Activated CD4-positive, alpha-beta T cell treated with anti-CD3 and anti-CD28 coated beads for 1 hour (primary cell): Measurements from ENCODE around the gene PADI1.

Experiments
- DNase-seq: peaks from one replicate; pipeline ENCODE4 v3.0.0-alpha.2; 2020

PADI1 gene, protein sequence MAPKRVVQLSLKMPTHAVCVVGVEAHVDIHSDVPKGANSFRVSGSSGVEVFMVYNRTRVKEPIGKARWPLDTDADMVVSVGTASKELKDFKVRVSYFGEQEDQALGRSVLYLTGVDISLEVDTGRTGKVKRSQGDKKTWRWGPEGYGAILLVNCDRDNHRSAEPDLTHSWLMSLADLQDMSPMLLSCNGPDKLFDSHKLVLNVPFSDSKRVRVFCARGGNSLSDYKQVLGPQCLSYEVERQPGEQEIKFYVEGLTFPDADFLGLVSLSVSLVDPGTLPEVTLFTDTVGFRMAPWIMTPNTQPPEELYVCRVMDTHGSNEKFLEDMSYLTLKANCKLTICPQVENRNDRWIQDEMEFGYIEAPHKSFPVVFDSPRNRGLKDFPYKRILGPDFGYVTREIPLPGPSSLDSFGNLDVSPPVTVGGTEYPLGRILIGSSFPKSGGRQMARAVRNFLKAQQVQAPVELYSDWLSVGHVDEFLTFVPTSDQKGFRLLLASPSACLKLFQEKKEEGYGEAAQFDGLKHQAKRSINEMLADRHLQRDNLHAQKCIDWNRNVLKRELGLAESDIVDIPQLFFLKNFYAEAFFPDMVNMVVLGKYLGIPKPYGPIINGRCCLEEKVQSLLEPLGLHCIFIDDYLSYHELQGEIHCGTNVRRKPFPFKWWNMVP

GRCh38 chr1:17204546-17205440 is at the start of gene PADI1:
TSS of gene PADI1 (plus strand) at chr1:17205128. CDS start at chr1:17205218, 90 bp downstream.
- no peak for DNase-seq

DNA sequence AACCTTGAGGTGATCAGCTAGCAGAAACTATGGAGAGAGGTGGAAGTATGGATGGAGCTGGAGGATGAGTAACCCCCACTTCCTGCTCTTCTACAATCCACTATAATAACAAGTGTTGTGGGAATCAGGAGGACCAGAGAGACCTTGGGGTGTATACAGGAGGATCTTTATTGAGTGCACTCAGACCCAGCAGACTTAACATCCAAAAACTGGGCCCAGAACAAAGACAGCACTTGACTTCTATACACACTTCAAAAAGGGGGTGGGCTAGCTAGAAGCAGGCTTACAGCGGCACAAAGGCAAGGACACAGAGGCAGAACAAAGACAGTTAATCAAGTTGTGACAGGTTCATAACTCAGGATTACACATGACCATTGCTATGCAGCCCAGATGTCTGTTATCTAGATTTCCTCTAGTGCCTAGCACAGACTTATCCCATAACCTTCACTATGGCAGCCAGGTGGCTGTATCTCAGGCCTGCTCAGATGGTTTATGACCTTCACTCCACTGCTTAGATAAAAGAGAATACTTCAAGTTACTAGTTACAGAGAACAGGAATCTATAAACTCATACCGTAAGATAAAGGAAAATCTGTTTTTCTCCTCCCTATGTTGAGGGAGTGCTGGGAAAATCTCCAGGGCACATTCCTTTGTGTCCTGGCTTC is 49.5 kb upstream of the PADI1 start:
- DNase-seq: no peak

- DNase-seq: no peak
Observed at GRCh38 chr1:17156108-17156507, 48.8 kb upstream of the PADI1 start.

DNA sequence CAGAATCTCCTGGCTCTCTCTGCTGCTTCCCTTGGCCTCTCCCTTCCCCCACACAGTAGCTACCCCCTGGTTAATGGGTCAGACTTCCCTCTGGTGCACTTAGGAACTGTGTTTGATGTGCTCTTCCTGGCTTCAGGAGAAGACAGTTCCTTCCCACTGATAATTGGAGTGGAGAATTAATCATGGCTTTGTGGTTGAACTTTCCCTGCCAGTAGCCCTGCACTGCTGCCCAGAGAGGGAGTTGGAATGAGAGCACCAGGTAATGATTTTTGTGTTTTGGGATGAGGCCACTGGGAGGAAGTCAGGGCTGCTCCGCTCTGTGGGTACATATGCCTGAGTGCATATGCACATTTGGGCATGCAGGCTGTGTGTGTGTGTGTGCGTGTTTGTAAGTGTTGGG is 46.0 kb upstream of the PADI1 start:
- DNase-seq: no peak

- no peak for DNase-seq
Observed at GRCh38 chr1:17161137-17161740, 43.7 kb upstream of the PADI1 start.

GRCh38 chr1:17161926-17162800 is 42.8 kb upstream of the PADI1 start:
- no peak for DNase-seq

DNA sequence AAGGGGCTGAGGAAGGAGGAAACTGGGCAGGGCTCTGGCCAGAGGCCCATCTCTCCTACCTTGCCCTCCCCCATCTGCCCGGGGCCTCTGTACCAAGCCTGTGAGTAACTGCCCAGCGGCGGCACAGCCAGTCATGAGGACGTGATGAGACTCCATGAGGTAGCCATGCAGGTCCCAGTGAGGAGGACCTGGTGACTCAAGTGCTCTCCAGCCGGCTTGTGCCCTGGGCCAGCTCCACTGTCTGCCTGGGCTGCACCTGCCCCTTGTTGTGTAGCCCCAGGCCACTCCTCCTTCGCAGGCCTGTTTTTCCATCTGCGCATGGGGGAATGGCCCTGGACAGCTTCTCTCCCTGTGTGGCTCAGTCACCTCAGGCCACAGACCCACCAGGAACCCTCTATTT is 42.0 kb upstream of the PADI1 start:
- DNase-seq: no peak

DNA sequence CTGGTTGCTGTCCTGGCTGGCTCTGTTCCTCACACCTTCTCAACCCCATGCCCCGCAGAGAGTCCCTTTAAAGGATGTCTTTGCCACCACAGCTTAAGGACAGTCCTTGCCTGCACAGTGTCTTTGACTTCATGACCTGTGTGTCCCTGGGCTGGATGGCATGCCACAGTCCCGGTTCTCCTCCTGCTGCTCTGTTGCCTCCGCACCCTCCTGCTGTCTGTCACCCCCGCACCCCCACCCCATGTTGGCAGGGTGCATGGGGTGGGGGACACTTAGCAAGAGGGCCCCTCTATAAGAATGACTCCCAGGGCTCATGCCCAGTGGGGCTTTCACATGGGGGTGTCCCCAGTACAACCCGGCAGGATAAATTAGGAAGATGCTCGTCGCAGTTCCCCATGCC is 41.6 kb upstream of the PADI1 start:
- DNase-seq: no peak

DNA sequence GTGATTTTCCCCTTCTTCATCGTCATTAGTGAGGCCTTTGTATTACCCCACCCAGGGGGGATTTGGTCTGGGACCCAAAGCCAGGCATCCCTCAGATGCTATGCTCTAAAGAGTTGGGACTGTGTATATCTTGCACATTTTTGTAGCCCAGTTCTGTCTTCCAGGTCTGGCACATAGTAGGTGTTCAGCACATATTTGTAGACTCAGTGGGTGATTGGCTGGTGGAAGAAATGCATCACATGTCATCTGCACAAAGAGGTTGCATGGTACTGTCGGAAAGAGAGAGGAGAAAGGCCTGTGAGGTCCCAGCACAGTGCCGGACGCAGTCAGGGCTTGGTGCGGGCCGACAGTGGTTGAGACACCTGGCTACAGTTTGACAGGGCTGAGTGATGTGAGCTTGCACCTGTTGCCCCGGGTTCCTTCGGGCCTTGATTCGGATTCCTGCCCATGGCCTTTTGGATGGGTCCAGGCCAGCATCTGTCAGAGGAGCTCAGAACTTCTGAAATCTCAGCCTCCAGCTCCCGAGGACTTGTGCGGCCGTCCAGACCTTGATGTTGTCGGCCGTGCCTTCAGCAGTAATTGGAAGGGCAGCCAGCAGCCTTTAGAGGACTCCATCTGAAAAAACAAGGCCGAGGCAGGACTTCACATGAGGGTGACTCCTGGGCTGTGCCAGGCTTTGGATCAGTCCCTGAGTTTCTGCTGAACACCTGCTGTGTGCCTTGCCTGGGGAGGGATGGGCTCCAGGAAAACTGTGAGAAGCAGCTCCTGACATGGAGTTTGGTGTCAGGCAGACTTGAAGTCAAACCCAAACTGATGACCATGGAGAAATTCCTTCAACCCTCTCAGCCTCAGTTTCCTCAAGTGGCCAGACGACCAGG is 40.9 kb upstream of the PADI1 start:
- no peak for DNase-seq

GRCh38 chr1:17165823-17166222 is 39.1 kb upstream of the PADI1 start:
- DNase-seq: no peak

GRCh38 chr1:17167041-17167785 is 37.7 kb upstream of the PADI1 start:
- DNase-seq: no peak

GRCh38 chr1:17167786-17168090 is 37.2 kb upstream of the PADI1 start:
- DNase-seq: no peak

- no peak for DNase-seq
Observed at GRCh38 chr1:17168091-17168876, 36.6 kb upstream of the PADI1 start.

GRCh38 chr1:17170571-17170970 is 34.4 kb upstream of the PADI1 start:
- DNase-seq: no peak

GRCh38 chr1:17173217-17173616 is 31.7 kb upstream of the PADI1 start:
- DNase-seq: no peak

DNA sequence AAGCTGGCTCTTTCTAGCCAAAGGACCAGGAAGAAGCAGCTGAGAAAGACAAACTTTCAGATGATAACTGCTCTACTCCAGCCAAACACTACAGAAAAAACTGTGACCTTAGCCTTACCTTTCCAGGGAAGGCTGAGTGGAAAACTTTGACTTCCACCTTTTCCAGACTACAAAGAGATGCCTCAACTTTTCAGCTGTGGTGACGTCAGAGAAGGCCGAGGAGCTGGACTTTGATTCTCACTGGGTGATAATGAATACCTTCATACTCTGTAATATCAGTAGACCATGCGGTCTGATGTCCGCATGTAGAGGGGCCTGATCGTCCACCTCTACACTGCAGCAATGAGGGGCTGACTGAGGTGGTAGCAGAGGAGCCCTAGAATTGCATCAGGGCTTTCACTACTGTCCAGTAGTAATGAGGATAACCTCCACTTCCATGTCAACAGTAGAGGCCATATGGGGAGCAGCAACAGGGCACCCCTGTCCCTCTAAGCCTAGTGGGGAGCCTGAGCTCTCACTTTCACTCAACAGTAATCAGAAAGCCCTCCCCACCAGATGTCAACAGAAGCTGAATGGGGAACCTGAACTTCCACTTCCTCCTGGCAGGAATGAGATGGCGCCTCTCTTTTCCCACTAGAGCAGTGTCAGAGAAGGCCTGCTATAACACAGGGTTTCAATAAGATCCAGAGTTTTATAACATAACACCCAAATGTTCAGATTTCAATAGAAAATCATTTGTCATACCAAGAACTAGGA is 28.4 kb upstream of the PADI1 start:
- no peak for DNase-seq

- no peak for DNase-seq
Observed at GRCh38 chr1:17177651-17178050, 27.3 kb upstream of the PADI1 start.

DNA sequence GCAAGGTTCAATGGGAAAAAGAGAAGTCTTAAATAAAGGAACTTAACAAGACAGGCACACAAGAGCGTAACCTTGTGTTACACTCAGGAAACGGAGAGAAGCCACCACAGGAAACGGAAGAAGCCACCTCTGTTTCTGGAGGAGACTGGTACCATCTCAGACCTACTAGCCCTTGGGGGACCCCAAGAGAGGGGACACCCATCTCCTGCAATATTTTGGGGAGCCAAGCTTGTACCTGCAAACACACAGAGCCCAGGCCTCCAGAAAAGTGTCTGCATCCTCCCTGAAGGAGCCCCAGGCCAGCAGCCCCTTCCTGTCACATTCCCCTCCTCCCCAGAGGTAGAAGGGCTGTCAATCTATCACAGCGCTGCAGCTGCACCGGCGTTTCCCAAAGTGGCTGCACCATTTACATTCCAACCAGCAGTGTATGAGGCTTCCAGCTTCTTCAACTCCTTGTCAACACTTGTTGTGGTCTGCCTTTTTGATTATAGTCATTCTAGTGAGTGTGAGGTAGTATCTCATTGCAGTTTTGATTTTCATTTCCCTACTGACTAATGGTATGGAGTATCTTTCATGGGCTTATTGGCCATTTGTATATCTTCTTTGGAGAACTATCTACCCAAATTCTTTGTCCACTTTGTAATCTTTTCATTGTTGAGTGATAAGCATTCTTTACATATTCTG is 23.0 kb upstream of the PADI1 start:
- DNase-seq: no peak
